ELF-1 (cell line): Measurements from ENCODE around the gene SUSD3.
A peak's percentile ranks its signal among the peaks of the same experiment; 100 is the strongest.

Experiments
- DNase-seq: peaks from one replicate; pipeline ENCODE4 v3.0.0-alpha.2; 2016; ENCODE audit warnings: low read depth, low spot score

SUSD3 gene

GRCh38 chr9:93052791-93053540, 5.5 kb upstream of the SUSD3 start:
- DNase-seq: peak; percentile 67

- DNase-seq: peak; percentile 75
Observed at GRCh38 chr9:93053781-93054331, 4.6 kb upstream of the SUSD3 start.

GRCh38 chr9:93054758-93055704, 3.5 kb upstream of the SUSD3 start:
- DNase-seq: no peak

GRCh38 chr9:93057042-93057702, 1.3 kb upstream of the SUSD3 start:
- peak; percentile 57 for DNase-seq

GRCh38 chr9:93057703-93058354, 672 bp upstream of the SUSD3 start:
- no peak for DNase-seq

- DNase-seq: peak; percentile 28
Observed at GRCh38 chr9:93059011-93059714, 662 bp downstream of the SUSD3 start.

GRCh38 chr9:93059715-93060578, 1.4 kb downstream of the SUSD3 start:
- peak; percentile 58 for DNase-seq

- DNase-seq: no peak
Observed at GRCh38 chr9:93060746-93061259, 2.3 kb downstream of the SUSD3 start.

- DNase-seq: no peak
Observed at GRCh38 chr9:93061260-93061751, 2.8 kb downstream of the SUSD3 start.

GRCh38 chr9:93061791-93062763, 3.6 kb downstream of the SUSD3 start:
- DNase-seq: peak; percentile 49

GRCh38 chr9:93064392-93065134, 6.1 kb downstream of the SUSD3 start:
- DNase-seq: no peak

GRCh38 chr9:93065135-93065720, 6.7 kb downstream of the SUSD3 start:
- DNase-seq: no peak

- DNase-seq: no peak
Observed at GRCh38 chr9:93066978-93067603, 8.6 kb downstream of the SUSD3 start.

GRCh38 chr9:93068956-93069355, 10.5 kb downstream of the SUSD3 start:
- no peak for DNase-seq

GRCh38 chr9:93071464-93071863, 13.0 kb downstream of the SUSD3 start:
- DNase-seq: peak; percentile 54

GRCh38 chr9:93072383-93072795, 13.9 kb downstream of the SUSD3 start:
- DNase-seq: no peak
